GM12873 (cell line): Measurements from ENCODE around the gene BANP.
A peak's percentile ranks its signal among the peaks of the same experiment; 100 is the strongest.

ENCODE experiments used
- CTCF ChIP-seq: IDR thresholded peaks from 2 replicates; pipeline ENCODE4 v1.5.1; 2012; ENCODE audit warnings: low read depth, mild to moderate bottlenecking, moderate library complexity, low read length, control low read depth; ENCODE audit not compliant: insufficient read depth; ENCODE audit errors: missing control alignments

Gene BANP

GRCh38 chr16:87950765-87951551 lies at the start of gene BANP:
Gene BANP (plus strand): TSS chr16:87951434. CDS start chr16:87975116, 23,682 bp downstream.
- TF ChIP-seq CTCF, result peak; percentile 64

- TF ChIP-seq CTCF, result peak; percentile 86
Measured at GRCh38 chr16:87909203-87909935, 41.9 kb upstream of the BANP start.

- no peak for TF ChIP-seq CTCF
Measured at GRCh38 chr16:87914812-87915211, 36.4 kb upstream of the BANP start.

- no peak for TF ChIP-seq CTCF
Measured at GRCh38 chr16:87917503-87917902, 33.7 kb upstream of the BANP start.

GRCh38 chr16:87918338-87918737 lies 32.9 kb upstream of the BANP start:
- no peak for TF ChIP-seq CTCF

- TF ChIP-seq CTCF, result no peak
Measured at GRCh38 chr16:87918866-87919680, 32.2 kb upstream of the BANP start.

- no peak for TF ChIP-seq CTCF
Measured at GRCh38 chr16:87919681-87919994, 31.6 kb upstream of the BANP start.
